ENCODE results near the gene SLC35G3.

The SLC35G3 gene

GRCh38 chr17:35229638-35230037, 35.4 kb upstream of the SLC35G3 start:
- no peaks in the 10 kb centered on the region for H3K27me3 ChIP-seq (replicated peaks)

DNA sequence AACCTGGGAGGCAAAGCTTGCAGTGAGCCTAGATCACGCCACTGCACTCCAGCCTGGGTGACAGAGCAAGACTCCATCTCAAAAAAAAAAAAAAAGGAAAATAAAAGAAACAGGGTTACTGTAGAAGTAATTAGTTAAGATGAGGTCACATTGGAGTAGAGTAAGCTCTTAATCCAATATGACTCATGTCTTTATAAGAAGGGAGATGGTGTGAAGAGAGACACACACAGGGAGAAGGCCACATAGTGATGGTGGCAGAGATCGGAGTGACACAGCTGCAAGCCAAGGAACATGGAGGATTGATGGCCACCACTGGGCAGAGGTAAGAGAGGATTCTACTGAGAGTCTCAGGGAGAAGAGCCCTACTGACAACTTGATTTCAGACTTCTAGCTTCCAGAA, 33.4 kb upstream of the SLC35G3 start:
- DNase-seq: no peak
- Histone ChIP-seq H3K27ac (no peak overlapping the region), H3K36me3 (replicated peaks) (no peaks in the 10 kb centered on the region), H3K27me3 (replicated peaks) (no peaks in the 10 kb centered on the region), H3K4me3 (ENCODE audit: low read depth, low read length) (no peak overlapping the region)
- in situ Hi-C loops (cut with HindIII; ENCODE audit: low pct_ligation_motif_present, low sequenced_read_pairs): no loop called here
- TF ChIP-seq, protein P1, sequence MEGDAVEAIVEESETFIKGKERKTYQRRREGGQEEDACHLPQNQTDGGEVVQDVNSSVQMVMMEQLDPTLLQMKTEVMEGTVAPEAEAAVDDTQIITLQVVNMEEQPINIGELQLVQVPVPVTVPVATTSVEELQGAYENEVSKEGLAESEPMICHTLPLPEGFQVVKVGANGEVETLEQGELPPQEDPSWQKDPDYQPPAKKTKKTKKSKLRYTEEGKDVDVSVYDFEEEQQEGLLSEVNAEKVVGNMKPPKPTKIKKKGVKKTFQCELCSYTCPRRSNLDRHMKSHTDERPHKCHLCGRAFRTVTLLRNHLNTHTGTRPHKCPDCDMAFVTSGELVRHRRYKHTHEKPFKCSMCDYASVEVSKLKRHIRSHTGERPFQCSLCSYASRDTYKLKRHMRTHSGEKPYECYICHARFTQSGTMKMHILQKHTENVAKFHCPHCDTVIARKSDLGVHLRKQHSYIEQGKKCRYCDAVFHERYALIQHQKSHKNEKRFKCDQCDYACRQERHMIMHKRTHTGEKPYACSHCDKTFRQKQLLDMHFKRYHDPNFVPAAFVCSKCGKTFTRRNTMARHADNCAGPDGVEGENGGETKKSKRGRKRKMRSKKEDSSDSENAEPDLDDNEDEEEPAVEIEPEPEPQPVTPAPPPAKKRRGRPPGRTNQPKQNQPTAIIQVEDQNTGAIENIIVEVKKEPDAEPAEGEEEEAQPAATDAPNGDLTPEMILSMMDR (IDR thresholded peaks at IDR 0.05; ENCODE audit: low read depth, low read length, missing control alignments): no peak

More at GRCh38 chr17:35229638-35230037, 35.4 kb upstream of the SLC35G3 start:
- Histone ChIP-seq H3K4me3 (ENCODE audit: low read depth, low read length) (no peak overlapping the region), H3K27ac (no peak overlapping the region), H3K36me3 (replicated peaks) (no peaks in the 10 kb centered on the region)
- no peak for DNase-seq
- TF ChIP-seq, protein P1 (IDR thresholded peaks at IDR 0.05; ENCODE audit: low read depth, low read length, missing control alignments): no peak
- in situ Hi-C loops (cut with HindIII; ENCODE audit: low pct_ligation_motif_present, low sequenced_read_pairs): no loop called here

- DNase-seq: no peak
- no peak overlapping the region for H3K4me3 ChIP-seq (ENCODE audit: low read depth, low read length)
- TF ChIP-seq, protein P1 (IDR thresholded peaks at IDR 0.05; ENCODE audit: low read depth, low read length, missing control alignments): no peak
- no peaks in the 10 kb centered on the region for H3K27me3 ChIP-seq (replicated peaks)
- no peaks in the 10 kb centered on the region for H3K36me3 ChIP-seq (replicated peaks)
- no peak overlapping the region for H3K27ac ChIP-seq
- in situ Hi-C loops (cut with HindIII; ENCODE audit: low pct_ligation_motif_present, low sequenced_read_pairs): no loop called here
These were observed 30.2 kb upstream of the SLC35G3 start for GRCh38 chr17:35224436-35224835.

GRCh38 chr17:35222452-35222851, 28.3 kb upstream of the SLC35G3 start:
- Histone ChIP-seq H3K4me3 (ENCODE audit: low read depth, low read length) (no peak overlapping the region), H3K36me3 (replicated peaks) (no peaks in the 10 kb centered on the region), H3K27ac (no peak overlapping the region), H3K27me3 (replicated peaks) (no peaks in the 10 kb centered on the region)
- in situ Hi-C loops (cut with HindIII; ENCODE audit: low pct_ligation_motif_present, low sequenced_read_pairs): no loop called here
- TF ChIP-seq, protein P1 (IDR thresholded peaks at IDR 0.05; ENCODE audit: low read depth, low read length, missing control alignments): no peak
- DNase-seq: no peak

DNA sequence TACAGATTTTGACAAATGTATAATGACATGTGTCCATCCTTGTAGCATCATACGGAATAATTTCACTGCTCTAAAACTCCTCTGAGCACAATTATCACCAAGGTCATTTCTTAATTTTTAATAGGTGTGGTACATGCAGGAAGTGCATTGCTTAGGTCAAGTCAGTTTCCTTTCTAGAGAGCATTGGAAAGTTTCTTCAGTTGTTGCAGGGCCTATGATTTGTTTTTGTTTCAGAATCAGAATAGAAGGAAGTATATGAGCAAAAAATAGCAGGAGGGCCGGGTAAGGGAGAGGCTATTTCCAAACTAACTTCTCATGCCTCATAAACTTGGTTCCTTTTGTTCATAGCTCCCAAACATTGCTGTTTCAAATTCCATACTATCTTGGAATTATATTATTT, 24.7 kb upstream of the SLC35G3 start:
- in situ Hi-C loops (cut with HindIII; ENCODE audit: low pct_ligation_motif_present, low sequenced_read_pairs): no loop called here
- TF ChIP-seq, protein P1 (IDR thresholded peaks at IDR 0.05; ENCODE audit: low read depth, low read length, missing control alignments): no peak
- H3K36me3 ChIP-seq (replicated peaks): no peaks in the 10 kb centered on the region
- no peaks in the 10 kb centered on the region for H3K27me3 ChIP-seq (replicated peaks)
- no peak overlapping the region for H3K27ac ChIP-seq
- no peak overlapping the region for H3K4me3 ChIP-seq (ENCODE audit: low read depth, low read length)
- DNase-seq: no peak

DNA sequence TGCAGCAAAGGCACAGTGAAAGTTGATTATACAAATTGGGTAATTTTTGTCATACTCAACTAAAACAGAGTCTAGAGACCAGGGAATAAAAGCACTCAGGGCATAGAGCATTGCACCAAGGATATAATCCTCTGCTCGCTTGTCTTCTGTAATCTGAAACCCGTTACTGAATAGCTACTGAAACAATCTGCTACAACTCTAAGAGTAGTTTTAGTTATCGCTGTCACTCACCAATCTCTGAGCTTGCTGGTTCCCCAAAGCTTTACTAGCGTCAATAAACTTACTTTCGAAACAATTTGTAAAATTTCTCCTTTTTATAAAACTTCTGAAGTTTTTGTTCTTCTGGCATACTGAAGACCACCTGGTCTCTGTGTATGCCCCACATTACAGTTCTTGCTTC, 22.9 kb upstream of the SLC35G3 start:
- Histone ChIP-seq H3K27ac (no peak overlapping the region), H3K27me3 (replicated peaks) (no peaks in the 10 kb centered on the region), H3K36me3 (replicated peaks) (no peaks in the 10 kb centered on the region), H3K4me3 (ENCODE audit: low read depth, low read length) (no peak overlapping the region)
- TF ChIP-seq, protein P1 (IDR thresholded peaks at IDR 0.05; ENCODE audit: low read depth, low read length, missing control alignments): no peak
- in situ Hi-C loops (cut with HindIII; ENCODE audit: low pct_ligation_motif_present, low sequenced_read_pairs): no loop called here
- DNase-seq: no peak
